Heart left ventricle (tissue), 16 donors: Measurements from ENCODE around the gene RAPGEFL1. TPM values are rescaled to one million over a fixed set of nuclear protein-coding genes. Genes with fewer than 3 reads are reported as not detected.

Experiments used
- ATAC-seq, 4 donors: fragments of 200-7000 bp; cut with Tn5 transposase; one replicate each; pipeline ENCODE4 v1.9.1; 2020 to 2022; ENCODE audit warnings: moderate library complexity in 4 of 4, mild to moderate bottlenecking in 3 of 4, moderate number of reproducible peaks in 1 of 4
- DNase-seq, 5 donors: peaks; one replicate each; pipeline ENCODE4 v3.0.0-alpha.2; 2020
- H3K27ac ChIP-seq, 12 donors: fragments of 200-600 bp; sonication (generic) in 4 of 12; one replicate each; pipeline versions ENCODE4 v1.5.0 to v1.8.0; 2016 to 2022; ENCODE audit warnings: mild to moderate bottlenecking in 2 of 12
- H3K27me3 ChIP-seq, 9 donors: fragments of 200-600 bp; sonication (generic) in 2 of 9; one replicate each; pipeline versions ENCODE4 v1.5.1 to v1.8.0; 2016 to 2022; ENCODE audit warnings: mild to moderate bottlenecking in 3 of 9
- H3K36me3 ChIP-seq, 9 donors: fragments of 200-600 bp; sonication (generic) in 2 of 9; one replicate each; pipeline versions ENCODE4 v1.5.0 to v1.8.0; 2018 to 2022; ENCODE audit warnings: mild to moderate bottlenecking in 2 of 9
- H3K4me1 ChIP-seq, 12 donors: fragments of 200-600 bp; sonication (generic) in 4 of 12; one replicate each; pipeline versions ENCODE4 v1.5.0 to v1.8.0; 2016 to 2022; ENCODE audit warnings: mild to moderate bottlenecking in 3 of 12
- H3K4me3 ChIP-seq, 12 donors: fragments of 200-600 bp; sonication (generic) in 4 of 12; one replicate each; pipeline versions ENCODE4 v1.5.0 to v1.8.0; 2017 to 2022; ENCODE audit warnings: mild to moderate bottlenecking in 9 of 12, moderate library complexity in 4 of 12
- H3K9me3 ChIP-seq, 12 donors: fragments of 200-600 bp; sonication (generic) in 4 of 12; one replicate each; pipeline versions ENCODE4 v1.5.0 to v1.8.0; 2016 to 2022; ENCODE audit warnings: mild to moderate bottlenecking in 1 of 12
- POLR2A ChIP-seq, 2 donors: fragments of 450-650 bp; IDR thresholded peaks; one replicate each; pipeline ENCODE4 v1.6.1; 2017; ENCODE audit warnings: antibody characterized with exemption in 2 of 2, mild to moderate bottlenecking in 2 of 2, moderate library complexity in 2 of 2
- WGBS, 4 donors: extraction: QIAGEN DNeasy Blood & Tissue Kit in 2 of 4; methylation state at CpG; one replicate each; pipeline versions ENCODE4 v1.1.5 to v1.1.7; 2013 to 2018; 5-methylcytosine and 5-hydroxymethylcytosine counted together
- intact Hi-C, 10 donors: fragments of 100-400 bp; cut with DNase I; formaldehyde crosslinking; loops; one replicate each; pipeline versions ENCODE4 v1.11.1 to v1.14.2; 2022
- polyA plus RNA-seq, 2 donors: library from polyadenylated mRNA; stranded (reverse); fragments of 200-250 nt; gene quantifications; one replicate each; pipeline ENCODE4 v1.2.3, GENCODE V29; 2013
- total RNA-seq, 9 donors: library from RNA; depleted of rRNA in 2 of 9; stranded (reverse); fragments of >200 nt in 2 of 9; fragmentation: NEBNext Ultra II Directional in 3 of 9; extraction: Animal tissue kit (Norgen Biotek cat#: 25700) in 3 of 9; gene quantifications; one replicate each; pipeline versions ENCODE4 v1.1.0 to v1.2.4, GENCODE V29; 2016 to 2023
- TF ChIP-seq, protein P1 (sequence below), 12 donors: fragments of 200-600 bp; sonication (generic) in 4 of 12; IDR thresholded peaks; one replicate each; pipeline versions ENCODE4 v1.5.0 to v1.8.0; 2018 to 2022; ENCODE audit warnings: antibody characterized with exemption in 12 of 12, mild to moderate bottlenecking in 5 of 12
- donor health status: ischemic (EF 13 %, LVEDD 7.1; RV severe dilation, severe dysfunction).
- donor health status: healthy with polysubstance abuse.
- donor health status: DM: no; HTN: yes; CAD: no.
- donor health status: DM: no; HTN: no; CAD: no.
- donor health status: ischemic (EF 25% LVEDD 6.9; RV normal size, moderate dysfunction).
- donor health status: ischemic (EF 25% LVEDD 5.7; RV mildly dilated, moderate dysfunction).
- donor health status: healthy.
- donor health status: DM: yes; HTN: yes; CAD: no.
- donor health status: ischemic (EF 35%, LVEDD 5.7; RV mildly dilated, moderate dysfunction).
- donor health status: nonischemic (EF 11% LVEDD 7.7; RV severe dilation, severe dysfunction).
- donor health status: DM: yes; HTN: yes; CAD: no.
- donor health status: PGD.
- donor health status: ischemic (EF 29% LVEDD 5.4; RV normal size, mild dysfunction).
- donor health status: nonischemic (EF 23%, LVEDD 6.1; RV moderate dilation, normal function).

Gene RAPGEFL1
- total and polyA plus RNA-seq, 11 donors = 2.2 to 6.6 (median 3.3) TPM

GRCh38 chr17:40180694-40181093 is 3.4 kb downstream of the RAPGEFL1 start:
- peaks cover 0 to 12% (median 5%) of the 10 kb centered on the region in 9 donors for H3K36me3 ChIP-seq
- H3K27me3 ChIP-seq = no peaks in the 10 kb centered on the region
- TF ChIP-seq, protein P1, sequence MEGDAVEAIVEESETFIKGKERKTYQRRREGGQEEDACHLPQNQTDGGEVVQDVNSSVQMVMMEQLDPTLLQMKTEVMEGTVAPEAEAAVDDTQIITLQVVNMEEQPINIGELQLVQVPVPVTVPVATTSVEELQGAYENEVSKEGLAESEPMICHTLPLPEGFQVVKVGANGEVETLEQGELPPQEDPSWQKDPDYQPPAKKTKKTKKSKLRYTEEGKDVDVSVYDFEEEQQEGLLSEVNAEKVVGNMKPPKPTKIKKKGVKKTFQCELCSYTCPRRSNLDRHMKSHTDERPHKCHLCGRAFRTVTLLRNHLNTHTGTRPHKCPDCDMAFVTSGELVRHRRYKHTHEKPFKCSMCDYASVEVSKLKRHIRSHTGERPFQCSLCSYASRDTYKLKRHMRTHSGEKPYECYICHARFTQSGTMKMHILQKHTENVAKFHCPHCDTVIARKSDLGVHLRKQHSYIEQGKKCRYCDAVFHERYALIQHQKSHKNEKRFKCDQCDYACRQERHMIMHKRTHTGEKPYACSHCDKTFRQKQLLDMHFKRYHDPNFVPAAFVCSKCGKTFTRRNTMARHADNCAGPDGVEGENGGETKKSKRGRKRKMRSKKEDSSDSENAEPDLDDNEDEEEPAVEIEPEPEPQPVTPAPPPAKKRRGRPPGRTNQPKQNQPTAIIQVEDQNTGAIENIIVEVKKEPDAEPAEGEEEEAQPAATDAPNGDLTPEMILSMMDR (IDR thresholded peaks at IDR 0.05) = no peak
- TF ChIP-seq POLR2A (IDR thresholded peaks at IDR 0.05) = no peak
- 17 to 65% (median 50%) methylated on average over 4 to 5 of the region's 5 CpGs for WGBS, 4 donors
- intact Hi-C loops = no loop called here
- peaks cover 0 to 24% (median 10%) of the 10 kb centered on the region in 12 donors for H3K4me1 ChIP-seq
- no peak overlapping the region for H3K27ac ChIP-seq
- H3K9me3 ChIP-seq = no peaks in the 10 kb centered on the region
- ATAC-seq (peak in 1 of 4 donors; percentile 9), DNase-seq (no peak)
- H3K4me3 ChIP-seq = no peak overlapping the region

GRCh38 chr17:40181205-40181604 is 3.9 kb downstream of the RAPGEFL1 start:
- 58 to 69% (median 63%) methylated on average over 8 of the region's 8 CpGs for WGBS, 4 donors
- TF ChIP-seq, protein P1 (IDR thresholded peaks at IDR 0.05) = no peak
- no peak for TF ChIP-seq POLR2A (IDR thresholded peaks at IDR 0.05)
- Histone ChIP-seq H3K4me1 (peaks cover 0 to 24% (median 10%) of the 10 kb centered on the region in 12 donors), H3K4me3 (no peak overlapping the region), H3K9me3 (no peaks in the 10 kb centered on the region), H3K36me3 (peaks cover 0 to 7% (median 2%) of the 10 kb centered on the region in 9 donors), H3K27ac (peak overlapping the region in 1 of 12 donors; percentile 39), H3K27me3 (no peaks in the 10 kb centered on the region)
- DNase-seq (no peak), ATAC-seq (no peak)
- intact Hi-C loops = no loop called here

GRCh38 chr17:40182606-40183005 is 5.3 kb downstream of the RAPGEFL1 start:
- no peaks in the 10 kb centered on the region for H3K9me3 ChIP-seq
- H3K27me3 ChIP-seq = no peaks in the 10 kb centered on the region
- H3K27ac ChIP-seq = peak overlapping the region in 1 of 12 donors; percentile 22
- intact Hi-C loops = no loop called here
- DNase-seq = peak in 2 of 5 donors; percentile 39 to 50
- H3K4me1 ChIP-seq = peaks cover 0 to 16% (median 4%) of the 10 kb centered on the region in 12 donors
- H3K36me3 ChIP-seq = no peaks in the 10 kb centered on the region
- WGBS, 4 donors = 61 to 78% (median 72%) methylated on average over 6 of the region's 6 CpGs
- H3K4me3 ChIP-seq = no peak overlapping the region
- ATAC-seq = peak; percentile 5 to 76 (median 49)
- TF ChIP-seq, protein P1 (IDR thresholded peaks at IDR 0.05) = no peak
- TF ChIP-seq POLR2A (IDR thresholded peaks at IDR 0.05) = no peak

DNA sequence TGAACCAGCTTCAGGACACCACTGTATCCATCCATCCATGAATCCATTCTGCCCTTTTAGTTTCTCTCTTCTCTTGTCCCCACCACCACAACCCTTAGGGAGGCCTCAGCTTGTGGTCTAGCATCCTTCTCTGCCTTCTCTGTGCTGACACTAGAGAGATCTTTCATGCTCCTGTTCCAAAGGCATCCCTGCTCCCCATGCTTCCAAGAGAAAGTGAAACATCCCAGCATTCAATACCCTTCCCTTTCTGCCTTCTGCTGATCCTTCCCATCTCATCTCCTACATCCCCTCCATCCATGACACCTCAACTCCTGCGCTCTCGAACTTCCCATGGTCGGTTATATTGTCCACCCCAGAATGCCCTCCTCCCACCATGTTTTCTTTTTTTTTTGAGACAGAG is 10.0 kb downstream of the RAPGEFL1 start:
- Histone ChIP-seq H3K4me3 (no peak overlapping the region), H3K27ac (no peak overlapping the region), H3K36me3 (peaks cover 0 to 5% (median 0%) of the 10 kb centered on the region in 9 donors), H3K4me1 (peaks cover 0 to 20% (median 7%) of the 10 kb centered on the region in 12 donors), H3K9me3 (no peaks in the 10 kb centered on the region), H3K27me3 (no peaks in the 10 kb centered on the region)
- no peak for ATAC-seq
- TF ChIP-seq, protein P1 (IDR thresholded peaks at IDR 0.05) = no peak
- WGBS, 4 donors = 88 to 93% (median 92%) methylated on average over 3 of the region's 3 CpGs
- no peak for DNase-seq
- intact Hi-C loops = no loop called here
